SKM-1 treated with dmso at 0.1 percent for 144 hours (cell line): ENCODE results near the gene KIF27.
"Not testable (repeated sequence)": the region's sequence is repeated elsewhere in the genome, so short reads cannot be mapped to it uniquely, and the experiment has no call there.

Experiments used
- DNase-seq: peaks from one replicate; lab custom pipeline; 2025; ENCODE audit not compliant: unreplicated experiment; lab: John Stamatoyannopoulos, UW

KIF27 gene

GRCh38 chr9:83932011-83932410 lies 10.8 kb upstream of the KIF27 start:
- no peak for DNase-seq

GRCh38 chr9:83930881-83931280 lies 9.6 kb upstream of the KIF27 start:
- no peak for DNase-seq

GRCh38 chr9:83927591-83927990 lies 6.4 kb upstream of the KIF27 start:
- DNase-seq = no peak

- DNase-seq = no peak
Observed at GRCh38 chr9:83920469-83920926, 734 bp downstream of the KIF27 start.

- DNase-seq = no peak
Observed at GRCh38 chr9:83919111-83919510, 2.1 kb downstream of the KIF27 start.

- not testable (repeated sequence) for DNase-seq
Observed at GRCh38 chr9:83912194-83912593, 9.0 kb downstream of the KIF27 start.

GRCh38 chr9:83906144-83906543 lies 15.1 kb downstream of the KIF27 start:
- DNase-seq = no peak

GRCh38 chr9:83900615-83901014 lies 20.6 kb downstream of the KIF27 start:
- not testable (repeated sequence) for DNase-seq

GRCh38 chr9:83894301-83894700 lies 26.9 kb downstream of the KIF27 start:
- not testable (repeated sequence) for DNase-seq

GRCh38 chr9:83886498-83886897 lies 34.7 kb downstream of the KIF27 start:
- DNase-seq = not testable (repeated sequence)

GRCh38 chr9:83885559-83886240 lies 35.5 kb downstream of the KIF27 start:
- DNase-seq = not testable (repeated sequence)

- DNase-seq = not testable (repeated sequence)
Observed at GRCh38 chr9:83881687-83882408, 39.4 kb downstream of the KIF27 start.

GRCh38 chr9:83875559-83875958 lies 45.7 kb downstream of the KIF27 start:
- not testable (repeated sequence) for DNase-seq

GRCh38 chr9:83849895-83850294 lies 71.3 kb downstream of the KIF27 start:
- peak; percentile 6 for DNase-seq

- DNase-seq = not testable (repeated sequence)
Observed at GRCh38 chr9:83837070-83837643, 84.1 kb downstream of the KIF27 start.

GRCh38 chr9:83830426-83831071 lies 90.7 kb downstream of the KIF27 start:
- DNase-seq = not testable (repeated sequence)

GRCh38 chr9:83824986-83825623 lies 96.1 kb downstream of the KIF27 start:
- DNase-seq = not testable (repeated sequence)

GRCh38 chr9:83817356-83818278 lies 103.6 kb downstream of the KIF27 start, which contains the start of gene GKAP1:
GKAP1 (minus strand) TSS chr9:83817769; CDS start chr9:83806517, 11,252 bp downstream.
- DNase-seq = peak; percentile 33

GRCh38 chr9:83817011-83817355 lies 104.2 kb downstream of the KIF27 start:
- not testable (repeated sequence) for DNase-seq

GRCh38 chr9:83815120-83815519 lies 106.1 kb downstream of the KIF27 start:
- not testable (repeated sequence) for DNase-seq
